ENCODE results near the gene CCDC187.

The CCDC187 gene

DNA sequence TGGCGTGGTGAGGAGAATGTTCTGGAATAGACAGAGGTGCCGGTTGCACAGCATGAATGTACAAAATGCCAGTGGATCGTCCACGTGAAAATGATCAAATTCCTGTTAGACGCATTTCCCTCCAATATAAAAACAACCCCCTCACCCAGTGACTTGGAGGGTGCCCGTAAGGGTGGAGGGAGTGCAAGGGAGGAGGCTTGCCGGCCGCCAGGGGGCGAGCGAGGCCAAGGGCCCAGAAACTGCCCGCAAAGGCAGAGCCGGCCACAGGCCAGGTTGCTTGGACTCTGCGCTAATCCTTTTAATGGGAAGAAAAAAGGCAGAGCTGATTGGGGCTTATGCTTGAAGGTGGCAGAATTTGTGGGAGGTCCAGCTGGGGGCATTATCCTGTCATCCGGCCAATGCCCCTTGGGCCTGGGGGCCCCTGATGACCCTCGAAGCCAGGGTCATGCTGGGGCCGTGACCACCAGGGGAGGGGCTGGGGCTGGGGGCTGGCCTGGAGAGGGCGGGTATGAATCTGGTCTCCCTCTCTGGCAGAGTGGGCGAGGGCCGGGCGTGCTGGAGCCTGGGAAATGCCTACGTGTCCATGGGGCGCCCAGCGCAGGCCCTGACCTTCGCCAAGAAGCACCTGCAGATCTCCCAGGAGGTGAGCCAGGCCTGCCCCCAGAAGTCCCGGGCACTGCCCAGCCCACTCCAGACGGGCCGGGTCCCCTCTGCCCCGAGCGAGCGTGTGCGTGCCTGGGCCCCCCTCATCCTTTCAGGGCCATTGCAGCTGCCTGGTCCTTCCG, 35.5 kb upstream of the CCDC187 start:
- peak; percentile 33 for DNase-seq

DNA sequence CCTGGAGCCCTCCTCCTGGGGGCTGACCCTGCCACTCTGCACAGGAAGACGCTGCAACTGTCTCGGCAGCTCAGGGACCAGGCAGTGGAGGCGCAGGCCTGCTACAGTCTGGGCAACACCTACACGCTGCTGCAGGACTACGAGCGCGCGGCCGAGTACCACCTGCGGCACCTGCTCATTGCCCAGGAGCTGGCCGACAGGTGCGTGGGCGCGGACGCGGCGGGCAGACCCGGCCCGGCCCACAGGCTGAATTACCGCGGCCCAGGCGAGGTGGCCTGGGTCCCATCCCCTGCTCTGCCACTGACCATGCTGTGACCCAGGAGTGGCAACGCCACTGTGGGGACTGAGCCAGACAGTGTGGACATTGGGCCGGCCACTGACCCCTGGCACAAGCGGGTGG, 34.6 kb upstream of the CCDC187 start:
- DNase-seq = no peak

DNA sequence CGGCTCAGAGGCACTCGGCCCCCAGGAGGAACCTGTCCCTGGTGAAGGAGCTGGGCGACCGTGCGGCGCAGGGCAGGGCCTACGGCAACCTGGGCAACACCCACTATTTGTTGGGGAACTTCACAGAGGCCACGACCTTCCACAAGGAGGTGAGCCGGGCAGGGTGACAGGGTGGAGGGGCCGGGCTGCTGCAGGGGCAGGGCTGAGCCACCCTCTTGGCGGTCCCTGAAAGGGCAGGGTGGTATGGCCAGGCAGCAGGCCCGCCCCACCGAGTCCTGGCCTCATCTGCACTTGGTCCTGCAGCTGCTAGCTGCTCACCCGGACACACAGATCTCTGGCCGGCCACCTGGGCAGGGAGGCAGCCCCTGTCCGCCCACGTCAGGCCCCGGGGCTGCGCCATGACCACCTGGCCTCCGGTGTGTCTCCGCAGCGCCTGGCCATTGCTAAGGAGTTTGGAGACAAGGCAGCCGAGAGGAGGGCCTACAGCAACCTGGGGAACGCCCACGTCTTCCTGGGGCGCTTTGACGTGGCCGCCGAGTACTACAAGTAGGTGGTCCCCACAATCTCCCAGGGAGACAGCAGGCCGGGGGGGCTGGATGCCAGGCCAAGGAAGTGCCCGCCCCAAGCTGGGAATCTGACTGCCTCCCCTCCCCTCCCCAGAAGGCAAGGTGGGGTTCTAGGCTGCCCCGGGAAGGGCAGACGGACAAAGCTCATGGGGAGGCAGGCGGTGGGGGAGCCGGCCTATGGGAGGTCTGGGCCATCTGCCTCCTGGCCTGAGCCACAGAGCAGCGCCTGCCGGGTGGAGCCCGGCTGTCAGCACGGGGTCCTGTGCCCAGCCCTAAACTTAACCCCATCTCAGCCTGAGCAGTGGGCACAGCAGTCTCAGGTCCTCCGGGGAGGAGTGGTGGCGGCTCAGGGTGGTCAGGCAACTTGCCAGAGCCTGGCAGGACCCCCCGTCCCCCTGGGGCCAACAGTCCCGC, 33.8 kb upstream of the CCDC187 start:
- no peak for DNase-seq

DNA sequence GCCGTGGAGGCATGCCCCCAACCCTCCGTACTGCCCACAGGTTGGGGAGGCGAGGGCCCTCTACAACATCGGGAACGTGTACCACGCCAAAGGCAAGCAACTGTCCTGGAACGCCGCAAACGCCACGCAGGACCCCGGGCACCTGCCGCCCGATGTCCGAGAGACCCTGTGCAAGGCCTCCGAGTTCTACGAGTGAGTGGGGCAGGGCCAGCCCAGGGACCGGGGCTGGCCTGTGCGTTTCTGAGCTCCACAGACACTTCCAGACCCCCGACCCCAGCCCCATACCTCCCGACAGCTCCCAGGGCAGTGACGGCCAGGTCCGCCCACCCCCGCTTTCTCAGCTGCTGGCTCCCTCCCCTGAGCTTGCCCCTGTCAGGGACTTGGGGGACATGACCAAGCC, 33.0 kb upstream of the CCDC187 start:
- no peak for DNase-seq

DNA sequence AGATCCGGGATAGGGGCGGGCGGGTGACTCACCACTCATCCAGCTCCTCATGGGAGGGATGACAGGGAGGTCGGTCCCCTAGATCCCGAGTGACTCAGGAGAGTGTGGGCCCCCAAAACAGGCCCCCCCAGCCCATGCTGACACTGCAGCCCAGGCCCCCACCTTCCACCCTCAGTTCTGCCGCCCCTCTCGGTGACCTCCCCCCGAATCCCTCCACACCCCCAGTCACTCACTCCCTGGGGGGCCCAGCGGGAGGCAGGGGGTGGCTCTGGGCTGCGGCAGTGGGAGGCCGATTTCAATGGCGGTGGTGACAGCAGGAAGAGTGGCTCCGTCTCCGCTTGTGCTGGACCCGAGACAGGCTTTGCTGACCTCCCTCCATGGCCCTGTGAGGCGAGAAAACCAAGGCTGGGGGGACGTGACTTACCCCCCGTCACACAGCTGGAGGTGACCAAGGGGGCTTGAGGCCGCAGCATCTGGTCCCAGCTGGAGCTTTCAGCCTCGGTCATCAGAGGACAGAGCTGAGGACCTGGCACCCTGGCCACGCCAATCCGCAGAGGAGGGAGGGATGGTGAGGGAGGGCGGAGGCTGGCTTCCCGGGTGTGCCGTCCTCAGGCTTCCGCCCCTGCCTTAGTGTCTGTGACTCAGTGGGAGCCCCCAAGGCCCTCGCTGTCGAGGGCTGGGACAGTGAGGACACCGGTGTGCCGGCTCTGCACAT, 32.4 kb upstream of the CCDC187 start:
- DNase-seq = no peak

DNA sequence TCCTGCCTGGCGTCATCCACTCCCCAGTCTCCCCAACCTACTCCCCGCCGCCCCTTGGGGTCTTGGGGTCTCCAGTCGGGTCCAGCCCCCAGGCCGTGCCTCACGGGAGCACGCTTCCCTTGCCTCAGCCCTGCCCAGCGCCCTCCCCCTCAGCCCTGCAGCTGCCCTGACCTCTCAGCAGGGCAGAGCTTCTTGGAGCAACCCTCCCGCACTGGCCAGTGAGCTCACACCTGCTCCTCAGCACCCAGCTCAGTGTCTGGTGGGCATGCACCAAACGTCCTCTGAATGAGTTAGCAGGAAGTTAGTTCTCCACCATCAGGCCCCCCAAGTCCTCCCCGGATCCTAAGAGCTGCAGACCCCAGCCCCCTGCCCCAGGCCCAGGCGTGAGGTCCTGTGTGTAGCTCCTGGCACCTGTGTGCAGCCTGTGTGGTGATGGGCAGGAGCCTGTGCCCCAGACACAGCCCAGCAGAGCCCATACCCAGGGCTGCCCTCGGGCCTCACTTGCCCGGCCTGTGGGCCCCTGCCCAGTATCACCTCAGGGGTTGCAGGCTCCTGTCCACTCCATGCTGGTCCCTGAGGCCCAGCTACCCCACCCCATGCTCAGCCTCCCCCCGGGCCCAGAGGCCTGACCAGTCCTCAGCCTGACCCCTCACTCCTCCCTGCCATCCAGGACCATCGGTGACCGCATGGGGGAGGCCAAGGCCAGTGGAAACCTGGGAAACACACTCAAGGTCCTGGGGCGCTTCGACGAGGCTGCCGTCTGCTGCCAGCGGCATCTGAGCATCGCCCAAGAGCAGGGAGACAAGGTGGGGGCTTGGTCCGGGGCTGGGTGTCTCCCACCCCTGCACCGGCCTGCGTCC, 31.6 kb upstream of the CCDC187 start:
- DNase-seq = no peak

DNA sequence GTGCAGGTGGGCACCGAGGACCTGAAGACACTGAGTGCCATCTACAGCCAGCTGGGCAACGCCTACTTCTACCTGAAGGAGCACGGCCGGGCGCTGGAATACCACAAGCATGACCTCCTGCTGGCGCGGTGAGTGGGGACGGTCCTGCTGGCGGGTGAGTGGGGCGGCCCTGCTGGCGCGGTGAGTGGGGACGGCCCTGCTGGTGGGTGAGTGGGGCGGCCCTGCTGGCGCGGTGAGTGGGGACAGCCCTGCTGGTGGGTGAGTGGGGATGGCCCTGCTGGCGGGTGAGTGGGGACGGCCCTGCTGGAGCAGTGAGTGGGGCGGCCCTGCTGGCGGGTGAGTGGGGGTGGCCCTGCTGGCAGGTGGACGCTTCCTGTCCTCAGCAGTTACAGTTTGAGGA, 30.6 kb upstream of the CCDC187 start:
- DNase-seq = no peak

DNA sequence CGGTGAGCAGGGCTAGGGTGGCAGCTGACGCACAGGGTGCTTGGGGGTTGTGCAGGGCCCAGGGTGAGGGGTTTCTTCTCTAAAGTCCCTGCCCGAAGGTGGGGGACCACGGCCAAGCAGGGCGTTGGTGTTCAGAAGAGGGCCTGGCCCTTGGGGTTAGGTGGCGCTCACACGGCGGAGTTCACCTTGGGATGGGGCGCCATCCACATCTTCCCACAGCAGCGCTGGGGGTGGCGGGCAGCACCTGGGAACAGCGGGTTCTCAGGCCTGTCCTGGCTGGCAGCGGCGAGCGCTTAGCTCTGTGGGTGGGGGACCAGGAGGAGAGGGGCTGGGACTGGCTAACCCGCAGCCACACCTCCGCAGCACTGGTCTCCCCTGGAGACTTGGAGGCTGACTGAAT, 29.6 kb upstream of the CCDC187 start:
- DNase-seq = no peak

DNA sequence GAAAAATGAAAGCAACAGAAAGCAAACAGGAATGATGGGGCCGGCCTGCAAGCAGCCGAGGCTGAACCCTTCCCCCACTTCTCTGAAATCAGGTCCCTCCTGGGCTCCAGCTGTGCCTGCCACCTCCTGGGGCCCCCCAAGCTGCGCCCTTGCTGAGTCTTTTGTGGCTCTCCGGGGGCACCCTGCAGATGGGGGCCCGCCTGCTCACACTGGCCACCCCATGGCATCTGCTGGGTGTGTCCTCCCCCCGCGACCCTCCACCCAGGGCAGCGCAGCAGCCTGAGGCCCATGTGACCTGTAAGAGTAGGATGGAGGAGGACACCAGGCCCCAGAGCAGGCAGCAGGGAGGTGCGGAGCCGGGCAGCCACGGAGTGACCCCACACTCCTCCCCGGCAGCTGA, 29.2 kb upstream of the CCDC187 start:
- DNase-seq = no peak

DNA sequence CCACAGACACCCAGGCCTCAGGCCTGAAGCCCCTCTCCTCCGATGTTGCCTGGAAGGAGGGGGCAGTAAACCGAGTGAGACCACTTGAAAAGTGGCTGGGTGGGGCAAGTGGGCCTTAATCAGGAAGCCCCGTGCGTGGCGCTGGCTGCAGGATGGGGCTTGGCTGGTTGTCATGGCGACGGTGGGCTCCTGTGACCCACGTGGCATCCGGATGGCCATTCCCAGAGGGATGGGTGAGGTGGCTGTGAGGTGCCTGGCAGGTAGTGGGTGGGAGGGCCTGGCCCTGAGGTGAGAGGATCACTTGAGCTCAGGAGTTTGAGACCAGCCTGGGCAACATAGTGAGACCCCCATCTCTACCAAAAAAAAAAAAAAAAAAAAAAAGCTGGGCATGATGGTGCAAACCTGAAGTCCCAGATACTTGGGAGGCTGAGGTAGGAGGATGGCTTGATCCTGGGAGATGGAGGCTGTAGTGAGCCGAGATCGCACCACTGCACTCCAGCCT, 28.6 kb upstream of the CCDC187 start:
- DNase-seq = no peak

DNA sequence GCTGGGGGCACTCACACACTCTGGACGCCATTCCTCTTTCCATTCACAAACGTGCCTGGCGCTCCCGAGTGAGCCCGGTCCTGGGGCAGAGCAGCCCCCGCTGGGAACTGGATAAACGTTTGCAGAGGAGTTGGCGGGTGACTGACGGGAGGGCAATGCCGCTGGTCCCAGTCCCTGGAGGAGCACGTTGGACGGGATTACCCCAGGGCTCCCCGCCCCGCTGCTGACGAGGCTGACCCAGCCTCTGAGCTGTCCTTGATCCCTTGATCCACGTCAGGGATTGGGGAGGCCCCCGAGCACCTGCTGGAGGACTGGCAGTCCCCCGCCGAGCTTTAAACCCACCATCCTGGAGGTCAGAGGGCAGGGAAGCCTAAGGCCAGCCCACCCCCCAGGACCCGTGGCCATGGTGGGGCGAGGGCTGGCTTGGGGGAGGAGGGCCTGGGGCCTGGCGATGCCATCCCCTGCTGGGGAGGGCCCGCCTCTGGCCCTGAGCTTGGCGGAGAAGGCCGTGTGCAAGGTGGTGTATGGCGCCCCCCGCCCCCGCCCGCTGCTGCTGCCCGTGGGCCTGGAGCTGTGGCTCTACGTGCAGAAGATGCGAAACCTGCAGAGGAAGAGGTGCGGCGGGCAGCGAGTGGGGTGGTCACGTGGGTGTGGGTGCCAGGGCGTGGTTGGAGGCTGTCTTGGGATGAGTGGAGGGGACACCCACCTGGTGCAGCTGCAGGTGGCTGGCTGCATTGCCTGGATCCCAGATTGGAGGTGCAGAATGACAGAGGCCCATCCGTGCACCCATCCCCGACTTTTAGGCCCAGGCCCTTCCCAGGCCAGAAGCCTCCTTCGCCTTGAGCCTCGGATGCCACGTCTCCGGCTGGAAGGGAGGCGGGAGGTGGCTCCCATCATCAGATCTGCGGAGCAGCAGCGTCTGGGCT, 27.9 kb upstream of the CCDC187 start:
- DNase-seq = no peak

DNA sequence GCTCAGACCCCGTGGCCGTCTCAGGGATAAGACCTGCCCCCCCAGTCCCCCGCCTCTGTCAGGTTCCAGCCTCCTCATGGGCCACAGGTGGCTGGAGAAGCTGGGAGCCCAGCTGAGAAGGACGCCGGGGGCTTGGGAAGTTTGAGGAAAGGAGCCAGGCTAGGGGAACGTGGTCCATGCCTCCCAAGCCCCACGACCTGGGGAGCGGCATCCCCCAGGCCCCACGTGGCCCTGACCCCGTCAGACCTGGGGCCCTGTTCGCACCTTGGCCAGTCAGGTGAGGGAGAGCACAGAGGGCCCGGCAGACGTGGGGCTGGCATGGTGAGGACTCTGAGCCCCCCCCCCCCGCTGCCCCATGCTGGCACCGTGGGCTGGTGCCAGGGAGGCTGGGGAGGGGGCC, 27.1 kb upstream of the CCDC187 start:
- no peak for DNase-seq

DNA sequence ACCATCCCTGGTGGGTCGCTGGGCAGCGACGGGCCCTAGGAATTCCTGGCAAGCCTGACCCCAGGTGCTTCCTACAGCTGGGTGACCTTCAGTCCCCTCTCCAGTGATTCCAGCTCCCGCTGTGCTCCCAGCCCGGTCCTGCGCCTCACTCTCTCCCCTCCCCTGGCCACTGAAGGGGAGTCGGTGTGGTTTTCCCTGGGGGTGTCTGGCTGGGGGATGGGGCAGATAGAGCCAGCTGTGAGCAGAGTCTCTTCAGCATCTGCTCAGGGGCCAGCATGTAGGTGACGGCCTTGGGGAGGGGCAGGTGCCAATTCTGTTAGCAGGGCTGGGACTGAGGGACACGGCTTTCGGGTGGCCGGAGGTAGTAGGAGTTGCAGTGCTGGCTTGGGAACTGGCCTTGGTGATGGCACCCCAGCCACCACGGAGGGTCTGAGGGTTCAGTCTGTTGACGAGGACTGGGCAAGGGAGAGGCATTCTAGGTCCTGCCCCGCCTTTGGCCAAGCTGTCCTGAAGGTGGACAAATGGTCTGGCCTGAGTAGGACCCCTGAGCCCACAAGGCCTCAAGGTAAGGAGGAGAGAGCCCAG, 26.6 kb upstream of the CCDC187 start:
- DNase-seq = no peak

DNA sequence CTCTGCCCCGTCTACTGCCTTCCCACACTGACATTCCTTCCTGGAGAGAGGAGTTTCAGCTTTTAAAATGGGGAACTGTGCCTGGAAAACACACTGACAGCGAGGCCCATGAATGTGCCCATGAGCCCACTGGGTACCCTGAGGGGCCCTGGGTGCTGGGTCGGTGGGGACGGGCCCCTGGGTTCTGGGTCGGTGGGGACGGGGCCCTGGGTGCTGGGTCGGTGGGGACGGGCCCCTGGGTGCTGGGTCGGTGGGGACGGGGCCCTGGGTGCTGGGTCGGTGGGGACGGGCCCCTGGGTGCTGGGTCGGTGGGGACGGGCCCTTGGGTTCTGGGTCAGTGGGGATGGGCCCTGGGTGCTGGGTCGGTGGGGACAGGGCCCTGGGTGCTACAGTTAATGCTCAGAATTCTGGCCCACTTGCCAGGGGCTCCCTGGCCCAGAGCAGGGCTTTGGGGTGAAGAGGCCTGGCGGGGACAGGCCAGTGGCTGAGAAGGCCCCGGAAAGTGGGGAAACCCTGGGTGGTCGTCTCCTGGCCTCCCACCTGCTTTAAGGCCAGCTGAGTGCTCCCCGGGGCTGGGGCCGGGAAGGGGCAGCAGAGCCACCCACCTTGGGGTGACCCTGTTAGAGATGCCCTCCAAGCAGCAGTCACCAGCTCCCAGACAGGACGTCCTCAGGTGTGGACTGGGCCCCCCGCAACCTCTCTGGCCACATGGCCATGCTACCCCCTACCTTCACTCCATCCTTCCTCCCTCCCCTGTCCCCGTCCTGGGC, 25.9 kb upstream of the CCDC187 start:
- no peak for DNase-seq

DNA sequence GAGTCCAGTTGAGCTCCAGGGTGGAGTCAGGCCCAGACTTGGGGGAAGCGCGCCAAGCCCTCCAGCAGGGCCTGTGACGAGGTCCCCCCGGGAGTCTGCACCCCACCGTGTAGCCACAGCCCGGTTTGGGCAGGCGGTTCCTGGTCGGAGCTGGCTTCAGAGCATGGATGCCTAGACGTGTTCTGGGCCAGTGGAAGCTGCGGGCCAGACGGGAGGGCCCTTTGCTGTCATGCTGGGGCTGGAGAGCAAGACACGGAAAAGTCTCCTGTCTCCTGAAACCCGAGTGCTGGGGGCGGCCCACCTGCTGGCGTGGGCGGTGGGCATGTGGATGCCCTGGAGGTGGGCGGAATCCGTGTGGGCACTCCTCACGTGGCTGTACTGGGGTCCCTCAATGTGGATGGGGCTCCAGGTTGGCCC, 25.3 kb upstream of the CCDC187 start:
- DNase-seq = no peak

DNA sequence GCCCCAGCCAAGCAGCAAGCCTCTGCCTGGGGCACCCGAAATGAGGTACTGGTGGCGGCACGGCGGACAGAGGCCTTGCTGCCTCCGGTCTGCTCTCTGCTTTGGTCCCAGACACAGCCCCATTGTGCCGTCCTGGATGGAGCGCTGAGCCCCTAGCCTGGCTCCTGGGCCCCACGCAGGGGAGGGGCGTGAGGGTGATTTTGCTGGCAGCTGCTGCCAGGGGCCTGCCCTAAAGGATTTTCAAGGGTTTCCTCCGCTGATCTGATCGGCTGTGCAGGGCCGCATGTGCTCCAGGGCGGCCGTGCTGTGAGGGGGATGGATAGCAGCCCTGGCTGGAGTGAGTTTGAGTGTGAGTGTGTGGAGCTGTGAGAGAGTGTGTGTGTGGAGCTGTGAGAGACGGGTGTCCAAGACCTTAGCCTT, 24.7 kb upstream of the CCDC187 start:
- no peak for DNase-seq

DNA sequence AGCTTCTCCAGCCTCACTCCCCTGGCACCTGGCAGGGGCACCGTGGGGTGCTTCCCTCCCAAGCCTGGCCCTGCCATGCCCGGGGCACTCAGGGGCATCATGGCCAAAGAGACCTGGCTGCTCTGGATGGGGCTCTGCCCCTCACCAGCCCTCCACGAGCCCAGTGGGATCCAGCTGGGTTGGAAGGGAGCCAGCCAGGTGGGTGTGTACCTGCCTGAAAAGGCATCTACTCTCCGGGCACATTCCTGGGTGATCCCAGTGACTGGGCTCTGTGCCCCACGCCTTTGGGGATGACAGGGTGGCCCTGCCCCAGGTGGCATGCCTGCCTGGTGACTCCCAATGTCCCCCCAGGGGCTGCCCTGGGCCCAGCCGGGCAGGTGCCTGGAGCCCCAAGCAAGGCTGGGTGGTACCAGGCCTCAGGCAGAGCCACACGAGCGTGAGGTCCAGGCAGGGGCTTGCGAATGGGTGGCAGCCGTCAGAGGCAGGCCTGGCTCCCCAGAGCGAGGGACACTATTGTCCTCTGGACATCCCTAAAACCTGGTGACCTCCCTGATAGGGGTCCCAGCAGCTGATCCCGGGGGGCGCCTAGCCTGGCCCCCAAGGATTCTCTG, 24.2 kb upstream of the CCDC187 start:
- DNase-seq = no peak

DNA sequence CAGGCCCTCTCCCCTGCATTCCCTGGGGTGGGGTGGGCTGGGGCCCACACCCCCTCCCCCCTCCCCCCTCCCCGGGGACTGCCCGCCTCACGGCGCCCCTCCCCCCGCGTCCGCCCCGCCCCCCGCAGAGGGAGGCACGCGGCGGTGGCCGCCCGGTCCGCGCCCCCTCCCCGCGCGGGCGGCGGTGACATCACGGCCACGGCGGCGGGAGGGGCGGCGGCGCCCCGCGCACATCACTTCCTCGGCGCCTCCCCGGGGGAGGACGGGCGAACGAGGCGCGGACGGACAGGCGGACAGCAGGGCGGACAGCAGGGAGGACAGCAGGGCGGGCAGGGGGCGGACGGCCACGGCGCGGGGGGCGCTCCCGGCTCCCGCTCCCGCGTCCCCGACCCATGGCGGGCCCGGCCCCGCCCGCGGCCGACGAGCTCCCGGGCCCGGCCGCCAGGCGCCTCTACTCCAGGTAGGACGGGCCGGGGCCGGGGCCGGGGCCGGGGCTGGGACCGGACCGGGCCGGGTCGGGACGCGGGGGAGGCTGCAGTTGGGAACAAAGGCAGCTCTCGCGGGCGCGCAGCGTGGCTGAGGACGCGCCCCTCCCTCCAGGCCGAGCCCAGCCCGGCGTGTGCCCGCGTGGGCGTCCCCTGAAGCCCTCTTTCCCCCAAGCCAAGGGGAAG, 23.5 kb upstream of the CCDC187 start, which contains the start of gene GPSM1:
Gene GPSM1 (plus strand): TSS at position 236 of the 671 bp plus-strand sequence. CDS start 157 bp downstream, at position 393.
- DNase-seq = peak; percentile 58

All from stimulated activated CD4-positive, alpha-beta T cell treated with anti-CD3 and anti-CD28 coated beads, Interleukin-4, amount 100 ng/mL, for 1 hour (primary cell).